HG03280 (cell line): ENCODE results near the gene ARHGDIB.

Source experiments
- ATAC-seq: cut with Tn5 transposase; IDR thresholded peaks from one replicate; pipeline ENCODE4 v1.9.1; 2021; ENCODE audit warnings: mild to moderate bottlenecking, moderate library complexity; ENCODE audit not compliant: unreplicated experiment

The ARHGDIB gene

GRCh38 chr12:14957551-14958168, 3.7 kb downstream of the ARHGDIB start:
- no peak for ATAC-seq

- ATAC-seq: no peak
These were observed 4.5 kb downstream of the ARHGDIB start for GRCh38 chr12:14956905-14957304.

- peak; percentile 22 for ATAC-seq
These were observed 5.1 kb downstream of the ARHGDIB start for GRCh38 chr12:14956024-14956891.

GRCh38 chr12:14954269-14954668, 7.1 kb downstream of the ARHGDIB start:
- ATAC-seq: no peak

- ATAC-seq: no peak
These were observed 7.6 kb downstream of the ARHGDIB start for GRCh38 chr12:14953752-14954151.

- ATAC-seq: peak; percentile 70
These were observed 9.0 kb downstream of the ARHGDIB start for GRCh38 chr12:14952299-14952921.

GRCh38 chr12:14951851-14952250, 9.6 kb downstream of the ARHGDIB start:
- no peak for ATAC-seq

- ATAC-seq: no peak
These were observed 10.2 kb downstream of the ARHGDIB start for GRCh38 chr12:14950982-14951746.

GRCh38 chr12:14950421-14950820, 11.0 kb downstream of the ARHGDIB start:
- ATAC-seq: no peak

- ATAC-seq: no peak
These were observed 11.8 kb downstream of the ARHGDIB start for GRCh38 chr12:14949631-14950030.

GRCh38 chr12:14948672-14949071, 12.7 kb downstream of the ARHGDIB start:
- ATAC-seq: peak; percentile 86

GRCh38 chr12:14946861-14947260, 14.5 kb downstream of the ARHGDIB start:
- ATAC-seq: no peak

- ATAC-seq: no peak
These were observed 15.2 kb downstream of the ARHGDIB start for GRCh38 chr12:14946162-14946561.

- no peak for ATAC-seq
These were observed 19.0 kb downstream of the ARHGDIB start for GRCh38 chr12:14942196-14942931.

GRCh38 chr12:14941369-14941768, 20.0 kb downstream of the ARHGDIB start:
- ATAC-seq: no peak

GRCh38 chr12:14938301-14938700, 23.1 kb downstream of the ARHGDIB start, which contains the start of gene ERP27:
Gene ERP27 (minus strand): TSS chr12:14938537. CDS start chr12:14938508, 29 bp downstream.
- no peak for ATAC-seq

- ATAC-seq: no peak
These were observed 23.7 kb downstream of the ARHGDIB start for GRCh38 chr12:14937689-14938088.

GRCh38 chr12:14937014-14937413, 24.4 kb downstream of the ARHGDIB start:
- no peak for ATAC-seq

- no peak for ATAC-seq
These were observed 25.1 kb downstream of the ARHGDIB start for GRCh38 chr12:14936224-14936861.

- no peak for ATAC-seq
These were observed 26.4 kb downstream of the ARHGDIB start for GRCh38 chr12:14935031-14935430.
